ENCODE results near the gene EHHADH.
"Not testable (repeated sequence)": the region's sequence is repeated elsewhere in the genome, so short reads cannot be mapped to it uniquely, and the experiment has no call there.

The EHHADH gene

DNA sequence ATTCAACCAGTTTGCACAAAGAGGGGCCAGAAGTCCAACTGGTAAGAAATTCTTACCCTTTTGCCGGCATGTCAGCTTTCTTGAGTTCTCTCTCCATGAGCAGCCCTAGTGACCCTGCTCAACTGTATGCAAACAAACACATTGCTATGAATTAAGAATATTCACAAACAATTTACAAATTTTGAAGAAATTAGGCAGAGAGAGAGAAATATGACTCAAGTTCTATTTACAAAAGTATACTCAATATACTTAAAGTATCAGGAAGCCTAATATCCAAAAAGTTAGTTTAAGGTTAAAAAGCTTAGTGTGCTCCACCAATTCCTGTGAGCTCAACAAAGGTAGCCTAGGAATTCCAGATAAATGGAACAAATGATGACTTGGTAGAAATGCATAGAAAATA lies 3.5 kb upstream of the EHHADH start:
- H3K4me3 ChIP-seq (ENCODE audit: low read length), result no peak overlapping the region
- DNase-seq (ENCODE audit: low read depth, low spot score), result no peak

DNA sequence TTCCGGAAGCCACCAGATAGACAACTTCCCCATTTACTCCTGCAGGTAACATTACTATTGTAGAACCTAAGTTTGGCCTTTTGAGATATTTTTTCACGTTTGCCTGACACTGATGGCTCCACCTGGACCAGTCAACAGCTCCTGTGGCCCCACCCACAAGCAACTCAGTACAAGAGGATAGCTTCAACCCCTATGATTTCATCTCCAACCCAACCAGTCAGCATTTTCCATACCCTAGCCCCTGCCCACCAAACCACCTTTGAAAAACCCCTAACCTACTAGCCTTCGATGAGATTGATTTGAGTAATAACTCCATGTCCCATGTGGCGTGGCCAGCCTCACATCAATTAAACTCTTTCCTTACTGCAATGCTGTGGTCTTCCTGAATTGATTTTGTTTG lies 950 bp upstream of the EHHADH start:
- DNase-seq (ENCODE audit: low read depth, low spot score), result no peak
- no peak overlapping the region for H3K4me3 ChIP-seq (ENCODE audit: low read length)

DNA sequence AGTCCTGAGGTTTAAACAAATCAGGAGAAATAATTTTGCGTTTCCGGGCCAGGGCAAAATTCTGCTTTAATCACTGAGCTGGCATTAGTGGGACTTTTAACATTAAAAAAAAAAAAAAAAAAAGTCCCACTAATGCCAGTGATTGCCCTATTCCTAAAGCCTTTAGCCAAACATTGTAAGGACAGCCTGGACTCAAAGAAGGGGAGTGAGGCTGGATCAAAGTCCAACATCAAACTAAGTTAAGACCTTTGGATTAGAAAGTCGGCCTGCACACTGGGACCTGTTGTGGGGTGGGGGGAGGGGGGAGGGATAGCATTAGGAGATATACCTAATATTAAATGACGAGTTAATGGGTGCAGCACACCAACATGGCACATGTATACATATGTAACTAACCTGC lies 716 bp downstream of the EHHADH start:
- not testable (repeated sequence) for H3K4me3 ChIP-seq (ENCODE audit: low read length); DNase-seq (ENCODE audit: low read depth, low spot score)

DNA sequence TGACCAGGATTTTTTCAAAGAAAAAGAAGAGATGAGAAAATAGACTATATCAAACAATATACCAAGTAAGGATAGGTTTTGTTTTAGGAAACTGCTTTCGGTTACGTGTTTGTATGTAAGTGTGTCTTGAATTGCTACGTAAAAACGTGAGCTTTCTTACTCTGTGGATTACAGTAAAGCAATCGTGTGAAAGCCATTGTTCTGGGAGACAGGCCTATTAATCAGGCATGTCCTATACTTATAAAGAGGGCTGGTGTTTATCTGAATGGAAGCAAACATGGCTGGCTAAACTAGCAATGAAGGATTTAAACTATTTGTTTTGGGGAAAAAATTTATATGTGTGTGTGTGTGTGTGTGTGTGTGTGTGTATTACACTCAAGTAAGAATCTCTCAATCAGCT lies 2.6 kb downstream of the EHHADH start:
- H3K4me3 ChIP-seq (ENCODE audit: low read length), result no peak overlapping the region
- DNase-seq (ENCODE audit: low read depth, low spot score), result no peak

DNA sequence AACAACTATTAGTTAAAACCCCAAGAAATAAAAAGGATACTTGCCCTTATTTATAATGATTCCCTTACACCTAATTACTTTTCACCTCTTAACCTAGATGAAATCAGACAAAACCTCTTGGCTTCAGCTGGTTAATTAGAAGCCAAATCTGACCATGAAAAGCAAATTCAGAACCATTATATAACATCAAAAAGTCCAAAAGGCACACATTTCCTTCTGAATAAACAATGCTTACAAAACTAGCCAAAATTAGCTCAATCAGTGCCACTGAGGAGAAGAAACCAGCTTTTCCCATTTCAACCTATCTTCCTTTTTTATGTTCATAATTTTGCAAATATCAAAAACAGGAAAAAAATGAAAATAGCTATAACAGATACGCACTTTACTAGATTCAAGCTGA lies 3.2 kb downstream of the EHHADH start:
- no peak for DNase-seq (ENCODE audit: low read depth, low spot score)
- H3K4me3 ChIP-seq (ENCODE audit: low read length), result no peak overlapping the region

DNA sequence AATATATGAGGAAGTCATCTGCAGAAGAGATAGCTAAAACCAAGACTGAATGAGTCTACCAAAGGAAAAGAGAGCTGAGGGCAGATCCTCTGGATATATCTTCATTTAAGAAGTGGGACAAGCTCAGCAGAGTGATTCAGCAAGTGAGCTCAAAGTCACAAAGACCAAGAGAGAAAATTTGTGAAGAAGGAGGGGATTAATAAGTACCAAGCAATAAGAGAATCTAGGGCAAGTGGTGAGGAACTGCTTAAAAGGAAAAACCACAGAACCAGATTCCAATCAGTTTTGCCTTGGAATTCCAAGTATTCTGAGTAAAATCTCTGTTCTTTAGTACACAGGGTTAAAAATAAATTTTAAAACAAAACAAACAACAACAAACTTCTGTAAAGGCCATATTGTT lies 3.6 kb downstream of the EHHADH start:
- no peak for DNase-seq (ENCODE audit: low read depth, low spot score)

DNA sequence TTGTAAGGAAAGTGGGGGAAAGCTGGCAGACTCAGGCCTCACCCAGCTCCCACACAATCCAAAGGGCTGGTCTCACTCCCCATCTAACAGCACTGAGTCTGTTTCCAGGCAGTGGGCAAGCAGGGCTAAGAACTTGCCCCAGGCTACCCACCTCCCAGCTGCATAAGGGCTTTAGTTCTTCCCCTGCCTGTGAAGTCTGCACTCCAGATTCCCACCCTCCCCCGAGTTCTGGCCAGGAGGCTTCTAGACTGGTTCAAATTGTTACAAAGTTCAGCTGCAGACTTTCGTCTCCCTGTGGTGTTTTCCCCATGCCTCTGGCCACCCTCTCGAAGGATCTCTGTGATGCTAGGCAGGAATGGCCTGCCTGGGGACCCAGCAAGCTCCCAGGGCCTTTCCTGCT lies 11.2 kb downstream of the EHHADH start:
- no peak overlapping the region for H3K4me3 ChIP-seq (ENCODE audit: low read length)
- DNase-seq (ENCODE audit: low read depth, low spot score), result no peak

More for the DNA sequence above, 3.6 kb downstream of the EHHADH start:
- H3K4me3 ChIP-seq (ENCODE audit: low read length), result no peak overlapping the region

DNA sequence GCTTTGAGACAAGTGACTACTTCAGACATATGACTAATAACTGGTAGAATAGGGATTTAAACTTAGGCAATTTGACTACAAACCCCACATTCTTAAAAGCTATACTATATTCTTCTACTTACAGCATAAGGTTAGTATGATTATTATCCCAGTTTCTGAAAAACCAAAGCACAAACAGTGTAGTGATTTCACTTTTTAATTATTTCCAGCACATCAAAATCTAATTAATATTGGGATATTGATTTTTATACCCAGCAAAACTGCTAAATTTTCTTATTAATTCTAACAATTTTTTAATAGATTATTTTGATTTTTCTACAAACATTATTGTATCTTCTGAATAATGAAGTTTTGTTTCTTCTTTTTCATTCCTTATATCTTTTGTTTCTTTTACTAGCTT lies 16.9 kb downstream of the EHHADH start:
- no peak overlapping the region for H3K4me3 ChIP-seq (ENCODE audit: low read length)
- DNase-seq (ENCODE audit: low read depth, low spot score), result no peak

DNA sequence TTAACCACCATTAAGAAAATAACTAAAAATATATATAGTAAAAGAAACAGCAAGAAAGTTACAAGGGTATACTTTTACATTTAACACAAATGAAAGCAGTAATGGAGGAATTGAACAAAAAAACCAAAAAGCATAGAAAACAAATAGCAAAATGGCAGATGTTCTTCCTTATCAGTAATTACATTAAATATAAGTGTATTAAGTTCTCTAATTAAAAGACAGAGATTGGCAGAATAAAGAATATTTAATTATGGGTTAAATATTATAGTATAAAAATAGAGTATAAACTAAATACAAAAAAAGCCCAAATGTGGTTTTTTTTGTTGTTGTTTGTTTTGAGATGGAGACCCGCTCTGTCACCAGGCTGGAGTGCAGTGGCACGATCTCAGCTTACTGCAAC lies 20.5 kb downstream of the EHHADH start:
- DNase-seq (ENCODE audit: low read depth, low spot score), result no peak
- no peak overlapping the region for H3K4me3 ChIP-seq (ENCODE audit: low read length)

DNA sequence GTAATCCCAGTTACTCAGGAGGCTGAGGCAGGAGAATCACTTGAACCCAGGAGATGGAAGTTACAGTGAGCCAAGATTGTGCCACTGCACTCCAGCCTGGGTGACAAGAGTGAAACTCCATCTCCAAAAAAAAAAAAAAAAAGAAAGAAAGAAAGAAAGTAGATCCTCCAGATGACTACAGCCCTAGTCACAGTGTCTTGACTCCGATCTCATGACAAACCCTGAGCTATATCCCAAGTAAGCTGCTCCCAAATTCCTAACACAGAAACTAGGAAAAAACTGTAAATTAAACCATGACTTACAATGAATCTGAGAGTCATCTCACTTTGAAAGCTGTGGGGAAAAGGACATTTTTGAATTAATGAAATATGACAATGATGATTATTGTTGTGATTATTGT lies 27.3 kb downstream of the EHHADH start:
- DNase-seq (ENCODE audit: low read depth, low spot score); H3K4me3 ChIP-seq (ENCODE audit: low read length): not testable (repeated sequence)

DNA sequence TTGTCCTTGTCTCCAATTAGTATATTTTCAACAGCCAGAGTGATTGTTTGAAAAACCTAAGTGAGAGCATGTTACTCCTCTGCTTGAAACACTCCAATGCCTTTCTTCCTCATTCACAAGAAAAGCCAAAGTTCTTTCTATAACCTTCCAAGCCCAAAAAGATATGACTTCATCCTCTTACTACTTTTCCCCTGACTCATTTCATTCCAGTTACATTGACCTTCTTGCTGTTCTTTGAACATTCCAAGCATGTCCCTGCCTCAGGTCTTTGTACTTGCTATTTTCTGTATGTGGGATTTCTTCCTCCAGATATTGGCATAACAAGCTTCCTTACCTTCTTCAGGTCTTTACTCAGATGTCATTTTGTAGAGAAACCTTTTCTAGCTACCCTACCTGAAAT lies 28.3 kb downstream of the EHHADH start:
- H3K4me3 ChIP-seq (ENCODE audit: low read length), result no peak overlapping the region
- no peak for DNase-seq (ENCODE audit: low read depth, low spot score)

DNA sequence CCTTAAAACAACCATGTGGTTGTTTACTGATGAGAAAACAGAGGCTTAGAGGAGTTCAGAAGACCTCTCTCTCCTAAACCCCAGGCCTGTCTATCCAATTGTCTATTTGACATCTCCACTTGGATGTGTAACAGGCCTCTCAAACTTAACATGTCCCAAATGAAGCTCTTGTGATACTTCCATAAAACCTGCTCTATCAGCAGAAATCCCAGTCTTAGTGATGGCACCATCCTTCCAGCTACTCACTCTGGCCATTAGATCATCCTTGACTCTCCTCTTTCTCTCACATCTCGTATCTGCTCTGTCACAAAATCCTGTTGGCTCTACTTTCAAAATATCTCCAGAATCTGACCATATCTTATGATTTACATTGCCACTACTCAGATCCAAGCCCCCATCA lies 28.8 kb downstream of the EHHADH start:
- DNase-seq (ENCODE audit: low read depth, low spot score), result no peak
- no peak overlapping the region for H3K4me3 ChIP-seq (ENCODE audit: low read length)

DNA sequence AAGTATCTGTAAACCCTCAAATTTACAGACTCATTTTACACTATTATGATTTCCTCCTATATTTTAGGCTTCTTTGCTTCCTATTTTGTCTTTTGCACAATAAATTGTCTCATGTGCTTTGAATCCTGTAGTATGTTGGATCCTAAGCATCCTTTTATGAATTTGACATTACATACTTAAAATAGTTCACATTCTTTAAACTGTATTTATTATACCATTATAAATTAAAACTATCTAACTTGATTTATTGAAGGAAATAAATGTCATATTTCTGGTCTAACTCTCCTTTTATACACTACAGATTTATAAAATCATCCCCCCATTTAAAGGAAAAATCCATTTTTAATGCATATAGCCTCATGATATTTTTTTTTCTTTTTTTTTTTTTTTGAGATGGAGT lies 32.6 kb downstream of the EHHADH start:
- DNase-seq (ENCODE audit: low read depth, low spot score), result no peak

DNA sequence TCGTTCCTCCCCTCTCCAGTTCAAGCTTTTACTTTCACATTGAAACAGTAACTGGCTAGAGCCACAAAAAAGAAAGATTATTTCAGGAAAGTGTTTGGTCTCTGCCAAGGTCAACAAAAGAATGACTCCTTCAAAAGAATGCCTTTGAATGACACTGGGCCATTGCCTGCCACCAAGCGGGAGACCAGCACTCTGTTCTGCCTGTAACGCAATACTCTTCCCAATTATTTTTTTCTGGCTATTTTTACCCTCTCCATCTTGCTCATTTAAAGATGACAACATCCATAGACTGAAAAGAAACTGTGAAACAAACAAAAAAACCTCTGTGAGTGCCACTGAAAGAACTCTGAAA lies 37.3 kb downstream of the EHHADH start:
- no peak for DNase-seq (ENCODE audit: low read depth, low spot score)
- H3K4me3 ChIP-seq (ENCODE audit: low read length), result no peak overlapping the region

More for the DNA sequence above, 32.6 kb downstream of the EHHADH start:
- no peak overlapping the region for H3K4me3 ChIP-seq (ENCODE audit: low read length)

DNA sequence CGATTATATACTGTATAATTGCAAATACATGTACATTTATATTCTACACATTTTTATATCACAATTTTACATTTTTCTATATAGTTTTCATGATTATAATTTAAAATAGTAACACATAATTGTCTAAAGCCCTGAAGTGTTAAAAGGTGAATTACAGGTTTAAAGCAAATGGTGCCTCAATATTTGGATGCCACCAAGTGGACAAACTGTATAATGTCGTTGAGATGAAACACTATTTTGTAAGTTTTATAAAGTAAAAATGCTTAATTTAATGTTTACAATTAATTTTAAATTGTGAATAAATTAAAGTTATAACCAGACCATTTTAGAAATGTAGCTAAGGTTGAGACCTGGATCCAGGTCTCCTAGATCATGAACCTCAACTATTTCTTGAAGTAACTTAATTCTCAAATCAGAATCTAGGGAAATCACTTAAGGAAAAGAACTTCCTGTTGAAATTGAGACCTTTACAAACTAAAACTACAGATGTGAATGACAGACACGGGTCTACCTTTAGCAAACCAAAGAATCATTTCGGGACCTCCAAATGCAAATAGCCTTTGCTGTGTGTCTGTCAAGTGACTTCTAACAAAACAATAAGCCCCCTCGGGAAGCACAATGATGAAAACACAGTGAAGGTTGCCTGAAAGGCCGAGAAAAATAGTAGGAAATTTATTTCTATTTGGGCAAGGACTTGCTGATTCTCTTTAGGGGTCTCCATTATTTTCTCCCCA lies 37.8 kb downstream of the EHHADH start:
- DNase-seq (ENCODE audit: low read depth, low spot score), result no peak
- no peak overlapping the region for H3K4me3 ChIP-seq (ENCODE audit: low read length)

DNA sequence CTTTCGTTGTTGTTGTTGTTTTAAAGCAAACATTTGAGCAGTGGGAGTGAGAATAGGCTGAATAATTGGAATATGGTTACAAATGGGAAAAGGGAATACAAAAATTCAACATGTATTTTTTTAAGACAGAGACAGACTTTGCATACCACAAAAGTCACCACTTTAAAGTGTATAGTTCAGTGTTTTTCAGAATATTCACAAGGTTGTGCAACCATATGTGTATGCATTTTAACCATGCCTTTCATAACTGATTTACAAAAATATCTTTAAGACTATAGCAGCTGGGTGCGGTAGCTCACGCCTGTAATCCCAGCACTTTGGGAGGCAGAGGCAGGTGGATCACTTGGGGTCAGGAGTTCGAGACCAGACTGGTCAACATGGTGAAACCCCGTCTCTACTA lies 41.3 kb downstream of the EHHADH start:
- H3K4me3 ChIP-seq (ENCODE audit: low read length), result no peak overlapping the region
- DNase-seq (ENCODE audit: low read depth, low spot score), result no peak

DNA sequence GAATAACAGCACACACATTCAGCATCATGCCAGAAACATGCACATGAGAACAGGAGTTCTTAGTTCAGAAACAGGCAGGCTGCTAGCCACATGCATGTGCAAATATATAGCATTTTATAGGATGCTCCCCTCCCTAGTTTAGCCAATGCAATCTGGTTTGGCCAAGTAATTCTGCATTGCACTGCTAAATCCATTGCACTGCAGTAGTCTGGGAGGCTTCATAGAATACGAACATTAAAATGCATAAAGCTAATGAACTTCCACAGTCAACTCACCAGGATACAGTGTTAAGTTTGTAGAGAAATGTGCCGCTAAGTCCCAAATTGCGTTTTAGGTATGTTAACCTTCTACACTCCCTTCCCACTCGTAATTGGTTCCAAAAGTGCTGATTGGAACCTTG lies 41.8 kb downstream of the EHHADH start:
- H3K4me3 ChIP-seq (ENCODE audit: low read length), result no peak overlapping the region
- no peak for DNase-seq (ENCODE audit: low read depth, low spot score)

DNA sequence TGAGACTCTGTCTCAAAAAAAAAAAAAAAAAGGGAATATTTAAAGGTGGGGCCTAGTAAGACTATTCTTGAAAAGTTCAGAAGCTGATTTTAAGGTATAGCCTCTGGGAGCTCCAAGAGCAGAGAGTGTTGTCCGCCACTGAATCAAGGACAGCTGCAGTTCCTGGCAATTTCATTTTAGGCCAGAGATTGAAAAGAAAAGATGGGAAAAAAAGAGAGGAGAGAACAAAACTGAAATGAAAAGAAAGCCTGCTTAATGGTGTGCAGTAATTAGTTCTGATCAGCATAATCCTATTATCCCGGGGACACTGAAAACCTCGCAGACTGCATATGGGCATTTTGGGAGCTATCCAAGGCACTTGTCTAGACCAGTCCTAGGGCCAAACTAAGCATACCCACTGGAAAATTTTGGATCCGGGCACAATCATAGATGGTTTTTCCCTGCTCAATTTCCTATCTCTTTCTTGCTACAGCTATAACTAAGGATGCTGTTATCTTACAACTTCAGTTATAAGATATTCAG lies 43.2 kb downstream of the EHHADH start:
- no peak overlapping the region for H3K4me3 ChIP-seq (ENCODE audit: low read length)
- DNase-seq (ENCODE audit: low read depth, low spot score), result no peak

DNA sequence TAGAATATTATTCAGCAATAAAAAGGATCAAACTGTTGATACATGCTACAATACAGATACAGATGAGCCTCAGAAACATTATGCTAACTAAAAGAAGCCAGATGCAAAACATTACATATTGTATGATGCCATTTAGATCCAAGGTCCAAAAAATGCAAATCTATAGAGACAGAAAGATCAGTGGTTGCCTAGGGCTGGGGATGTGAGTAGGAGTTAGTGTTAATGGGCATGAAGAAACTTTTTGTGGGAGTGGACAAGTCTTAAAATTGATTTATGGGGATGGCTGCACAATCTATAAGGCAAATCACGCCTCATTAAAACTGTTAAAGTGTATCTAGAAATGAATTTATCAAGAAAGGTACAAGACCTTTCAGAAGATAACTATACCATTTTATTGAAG lies 45.0 kb downstream of the EHHADH start:
- DNase-seq (ENCODE audit: low read depth, low spot score), result no peak

DNA sequence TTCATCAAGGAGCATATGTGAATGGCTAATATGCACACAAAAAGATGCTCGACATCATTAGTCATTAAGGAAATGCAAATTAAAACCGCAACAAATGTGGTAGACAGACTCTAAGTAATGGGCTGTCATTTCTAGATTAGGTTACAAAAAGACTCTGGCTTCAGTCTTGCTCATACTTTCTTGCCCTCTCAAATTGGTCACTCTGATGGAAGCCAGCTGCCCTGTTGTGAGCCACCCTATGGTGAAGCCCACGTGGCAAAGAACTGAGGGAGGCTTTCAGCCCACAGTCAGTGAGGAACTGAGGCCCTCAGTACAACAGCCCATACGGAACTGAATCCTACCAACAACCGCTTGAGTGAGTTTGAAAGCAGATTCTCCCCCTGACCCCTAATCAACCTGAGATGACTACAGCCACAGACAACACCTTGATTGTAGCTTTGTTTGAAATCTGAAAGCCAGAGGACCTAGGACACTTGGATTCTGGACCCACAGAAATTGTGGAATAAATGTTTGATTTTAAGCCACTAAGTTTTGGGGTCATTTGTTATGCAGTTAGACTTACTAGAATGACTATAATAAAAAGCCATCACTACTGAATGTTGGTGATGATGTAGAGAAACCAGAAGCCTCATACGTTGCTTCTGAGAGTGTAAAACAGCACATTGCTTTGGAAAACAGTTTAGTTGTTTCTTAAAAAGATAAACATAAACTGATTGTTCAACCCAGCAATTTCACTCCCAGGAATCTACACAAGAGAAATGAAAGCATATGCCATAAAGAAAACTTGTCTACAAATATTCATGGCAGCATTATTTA lies 45.7 kb downstream of the EHHADH start:
- H3K4me3 ChIP-seq (ENCODE audit: low read length), result no peak overlapping the region
- no peak for DNase-seq (ENCODE audit: low read depth, low spot score)

More for the DNA sequence above, 45.0 kb downstream of the EHHADH start:
- no peak overlapping the region for H3K4me3 ChIP-seq (ENCODE audit: low read length)

DNA sequence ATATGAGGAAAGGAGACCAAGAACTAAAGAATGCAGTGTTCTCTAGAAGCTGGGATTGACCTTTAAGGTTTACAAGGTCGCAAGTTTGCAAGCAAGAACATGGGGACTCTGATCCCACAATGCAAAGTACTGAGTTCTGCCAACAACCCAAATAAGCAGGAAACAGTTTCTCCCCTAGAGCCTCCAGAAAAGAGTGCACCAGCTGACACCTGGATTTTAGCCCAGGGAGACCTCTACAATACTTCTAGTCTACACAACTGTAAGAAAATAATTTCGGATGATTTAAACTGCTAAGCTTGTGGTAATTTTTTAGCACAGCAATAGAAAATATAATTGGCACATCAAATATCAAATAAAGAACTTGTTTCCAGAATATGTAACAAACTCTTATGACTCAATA lies 46.4 kb downstream of the EHHADH start:
- no peak for DNase-seq (ENCODE audit: low read depth, low spot score)
- H3K4me3 ChIP-seq (ENCODE audit: low read length), result no peak overlapping the region

All from Jurkat, Clone E6-1 (cell line).